Activated T-helper 9 cell treated with anti-CD3 and anti-CD28 coated beads, Interleukin-2, amount 50 U/mL, for 16 hours (primary cell): ENCODE data around the gene FUOM.

Source experiments
- DNase-seq: peaks from one replicate; pipeline ENCODE4 v3.0.0-alpha.2; 2020; ENCODE audit warnings: low read depth

The FUOM gene

GRCh38 chr10:133310399-133310755, 47.4 kb downstream of the FUOM start:
- DNase-seq: no peak

DNA sequence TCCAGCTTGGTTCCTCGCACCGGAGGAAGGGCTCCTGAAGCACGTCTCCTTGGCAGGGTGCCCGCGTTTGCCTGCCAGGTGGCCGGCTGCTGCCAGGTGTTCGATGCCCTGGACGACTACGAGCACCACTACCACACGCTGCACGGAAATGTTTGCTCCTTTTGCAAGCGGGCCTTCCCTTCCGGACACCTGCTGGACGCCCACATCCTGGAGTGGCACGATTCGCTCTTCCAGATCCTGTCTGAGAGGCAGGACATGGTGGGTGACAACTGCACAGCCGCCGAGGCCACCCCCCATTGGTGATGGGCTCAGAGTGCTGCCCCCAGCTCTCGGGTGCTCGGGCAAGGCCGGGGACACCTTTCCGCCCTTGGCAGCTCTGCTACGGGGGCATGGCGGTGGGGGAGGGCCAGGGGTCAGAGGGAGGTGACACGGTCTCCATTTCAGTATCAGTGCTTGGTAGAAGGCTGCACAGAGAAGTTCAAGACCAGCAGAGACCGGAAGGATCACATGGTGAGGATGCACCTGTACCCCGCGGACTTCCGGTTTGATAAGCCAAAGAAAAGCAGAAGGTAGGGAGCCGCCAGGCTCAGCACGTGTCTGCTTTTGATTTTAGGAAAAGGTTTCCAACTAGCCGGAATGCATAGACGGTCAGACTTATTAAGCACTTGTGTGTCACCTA, 48.0 kb downstream of the FUOM start:
- no peak for DNase-seq

- DNase-seq: peak; percentile 91
Observed at GRCh38 chr10:133309100-133309719, 48.6 kb downstream of the FUOM start.

- DNase-seq: peak; percentile 86
Observed at GRCh38 chr10:133308421-133309099, 49.3 kb downstream of the FUOM start, which contains the start of the genes TUBGCP2 and ZNF511. TSS of gene TUBGCP2 (minus strand) at chr10:133308872. CDS start at chr10:133302941, 5,931 bp downstream. TSS of gene ZNF511 (plus strand) at chr10:133308914. CDS start at chr10:133308944, 30 bp downstream.

DNA sequence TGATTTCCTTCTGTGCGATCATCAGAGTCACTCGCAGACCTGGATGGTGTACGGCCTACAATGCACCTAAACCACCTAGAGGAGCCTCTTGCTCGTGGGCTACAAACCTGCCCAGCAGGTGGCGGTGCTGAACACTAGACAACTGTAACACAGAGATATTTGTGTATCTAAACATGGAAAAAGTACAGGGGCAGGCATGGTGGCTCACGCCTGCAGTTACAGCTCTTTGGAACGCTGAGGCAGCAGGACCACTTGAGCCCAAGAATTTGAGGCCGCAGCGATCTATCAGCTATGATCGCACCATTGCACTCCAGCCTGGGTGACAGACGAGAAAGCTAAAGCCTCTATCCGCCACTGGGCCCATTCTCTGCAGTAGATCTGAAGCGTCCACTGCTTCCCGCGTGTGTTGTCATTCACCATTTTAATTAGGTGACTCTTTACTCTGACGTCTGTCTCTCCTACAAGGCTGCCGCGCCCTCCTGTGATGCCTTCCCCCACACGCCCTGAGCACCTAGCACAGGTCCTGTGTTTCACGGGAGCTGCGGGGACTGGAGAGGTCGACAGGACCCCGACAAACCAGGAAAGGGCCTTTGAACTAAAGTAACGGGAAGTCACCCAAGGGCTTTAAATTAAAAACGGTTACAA, 49.9 kb downstream of the FUOM start:
- peak; percentile 76 for DNase-seq

DNA sequence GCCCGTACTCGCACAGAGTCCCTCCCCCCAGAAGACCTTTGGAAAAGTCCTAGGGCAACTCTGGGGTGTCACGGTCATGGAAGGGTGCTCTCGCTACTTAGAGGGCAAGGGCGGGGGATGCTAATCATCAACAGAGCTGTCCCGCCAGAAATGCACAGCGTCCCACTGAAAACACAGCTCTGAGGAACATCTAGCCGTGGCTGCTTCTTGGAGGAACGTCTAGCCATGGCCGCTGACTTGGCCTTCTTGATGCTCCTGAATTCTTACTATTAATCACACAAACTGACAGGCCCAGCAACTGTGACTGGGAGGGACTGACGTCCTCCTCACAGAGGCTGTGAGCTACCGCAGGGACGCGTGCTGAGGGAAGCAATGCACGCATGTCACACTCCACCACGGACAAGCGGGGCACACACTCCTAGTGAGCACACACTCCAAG, 50.9 kb downstream of the FUOM start:
- no peak for DNase-seq

- no peak for DNase-seq
Observed at GRCh38 chr10:133306097-133306476, 51.7 kb downstream of the FUOM start.
